Vagina (tissue), 2 donors: ENCODE data around the gene STOX2.

ENCODE experiments used
- CTCF ChIP-seq, 3 experiments: fragments of 450-650 bp in 2 of 3; fragments of 200-600 bp in 1 of 3; sonication (generic) in 1 of 3; IDR thresholded peaks; one replicate each; pipeline ENCODE4 v1.5.1; 2017 to 2019; ENCODE audit warnings: antibody characterized with exemption in 3 of 3, mild to moderate bottlenecking in 2 of 3, moderate library complexity in 2 of 3
- POLR2A ChIP-seq, 2 donors: fragments of 450-650 bp; IDR thresholded peaks; one replicate each; pipeline ENCODE4 v1.6.1; 2017; ENCODE audit warnings: antibody characterized with exemption in 2 of 2, mild to moderate bottlenecking in 2 of 2, moderate library complexity in 2 of 2

DNA sequence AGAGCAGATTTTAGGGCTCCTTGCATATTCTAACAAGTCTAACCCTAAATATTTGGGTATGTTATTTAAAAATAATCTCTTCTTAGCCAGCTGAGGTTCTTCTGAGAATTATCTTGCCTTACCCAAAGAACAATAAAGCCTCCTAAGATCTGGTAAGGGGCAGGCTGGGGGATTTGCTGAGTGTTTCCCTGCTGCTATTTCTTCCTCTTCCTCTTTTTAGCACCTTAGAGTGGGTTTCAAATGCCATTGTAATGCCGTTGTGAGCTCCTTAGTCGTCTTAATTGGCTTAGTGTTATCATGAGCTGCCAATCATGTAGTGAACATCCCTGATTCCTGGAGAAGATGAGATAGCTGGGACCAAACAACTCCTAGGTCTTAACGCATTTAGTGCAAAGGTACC, 15.4 kb downstream of the STOX2 start:
- TF ChIP-seq CTCF (IDR thresholded peaks at IDR 0.05): no peak
- no peak for TF ChIP-seq POLR2A (IDR thresholded peaks at IDR 0.05)
